Mesothelial cell of epicardium (in vitro differentiated cells): ENCODE results near the gene NELFB. TPM values are rescaled to one million over a fixed set of nuclear protein-coding genes. Genes with fewer than 3 reads are reported as not detected.

Source experiments
- DNase-seq, 2 experiments: peaks; one replicate each; pipeline ENCODE4 v3.0.0; 2021; ENCODE audit warnings: low spot score in 2 of 2; ENCODE audit not compliant: unreplicated experiment in 2 of 2
- H3K27ac Mint-ChIP-seq: 2 replicates; pipeline ENCODE4 v1.8.0; 2021; ENCODE audit warnings: mixed read lengths
- H3K27me3 Mint-ChIP-seq: 2 replicates; pipeline ENCODE4 v1.8.0; 2021; ENCODE audit warnings: low read depth, mixed read lengths
- H3K36me3 Mint-ChIP-seq: 2 replicates; pipeline ENCODE4 v1.8.0; 2021; ENCODE audit warnings: mixed read lengths
- H3K4me1 Mint-ChIP-seq: 2 replicates; pipeline ENCODE4 v1.8.0; 2021; ENCODE audit warnings: mixed read lengths
- H3K4me3 Mint-ChIP-seq: 2 replicates; pipeline ENCODE4 v1.8.0; 2021; ENCODE audit warnings: mild to moderate bottlenecking, moderate library complexity, mixed read lengths
- H3K9me3 Mint-ChIP-seq: 2 replicates; pipeline ENCODE4 v1.8.0; 2021; ENCODE audit warnings: mixed read lengths
- total RNA-seq: library from RNA; stranded (reverse); gene quantifications from 3 replicates; pipeline ENCODE4 v1.2.1, GENCODE V29; 2021
- TF ChIP-seq, protein P1 (sequence below): fragments of 200-600 bp; sonication (generic); IDR thresholded peaks from one replicate; pipeline ENCODE4 v1.5.0; 2021; ENCODE audit warnings: antibody characterized with exemption; ENCODE audit not compliant: unreplicated experiment

Gene NELFB
- total RNA-seq, 1 donor from 2014 or later = 53.3 TPM

GRCh38 chr9:137320555-137321384 is 65.6 kb downstream of the NELFB start:
- H3K4me1 Mint-ChIP-seq = peaks cover 3% of the 10 kb centered on the region
- no peaks in the 10 kb centered on the region for H3K36me3 Mint-ChIP-seq
- H3K27ac Mint-ChIP-seq = no peak overlapping the region
- H3K27me3 Mint-ChIP-seq = no peaks in the 10 kb centered on the region
- peak in 1 of 2 experiments; percentile 18 for DNase-seq
- no peaks in the 10 kb centered on the region for H3K9me3 Mint-ChIP-seq
- H3K4me3 Mint-ChIP-seq = no peak overlapping the region
- TF ChIP-seq, protein P1, sequence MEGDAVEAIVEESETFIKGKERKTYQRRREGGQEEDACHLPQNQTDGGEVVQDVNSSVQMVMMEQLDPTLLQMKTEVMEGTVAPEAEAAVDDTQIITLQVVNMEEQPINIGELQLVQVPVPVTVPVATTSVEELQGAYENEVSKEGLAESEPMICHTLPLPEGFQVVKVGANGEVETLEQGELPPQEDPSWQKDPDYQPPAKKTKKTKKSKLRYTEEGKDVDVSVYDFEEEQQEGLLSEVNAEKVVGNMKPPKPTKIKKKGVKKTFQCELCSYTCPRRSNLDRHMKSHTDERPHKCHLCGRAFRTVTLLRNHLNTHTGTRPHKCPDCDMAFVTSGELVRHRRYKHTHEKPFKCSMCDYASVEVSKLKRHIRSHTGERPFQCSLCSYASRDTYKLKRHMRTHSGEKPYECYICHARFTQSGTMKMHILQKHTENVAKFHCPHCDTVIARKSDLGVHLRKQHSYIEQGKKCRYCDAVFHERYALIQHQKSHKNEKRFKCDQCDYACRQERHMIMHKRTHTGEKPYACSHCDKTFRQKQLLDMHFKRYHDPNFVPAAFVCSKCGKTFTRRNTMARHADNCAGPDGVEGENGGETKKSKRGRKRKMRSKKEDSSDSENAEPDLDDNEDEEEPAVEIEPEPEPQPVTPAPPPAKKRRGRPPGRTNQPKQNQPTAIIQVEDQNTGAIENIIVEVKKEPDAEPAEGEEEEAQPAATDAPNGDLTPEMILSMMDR = no peak

GRCh38 chr9:137321726-137322361 is 66.7 kb downstream of the NELFB start:
- H3K9me3 Mint-ChIP-seq = no peaks in the 10 kb centered on the region
- no peaks in the 10 kb centered on the region for H3K36me3 Mint-ChIP-seq
- no peak for DNase-seq
- peaks cover under 1% of the 10 kb centered on the region for H3K4me1 Mint-ChIP-seq
- no peak overlapping the region for H3K27ac Mint-ChIP-seq
- H3K4me3 Mint-ChIP-seq = no peak overlapping the region
- H3K27me3 Mint-ChIP-seq = no peaks in the 10 kb centered on the region
- TF ChIP-seq, protein P1 = no peak

Other genes starting within 250 kb of the NELFB start
- gene ABCA2, start 227.1 kb upstream of the NELFB start, total RNA-seq = 57.7 to 59.3 TPM (median 58.7 TPM) in 3 replicates
- gene FUT7, start 223.2 kb upstream of the NELFB start, total RNA-seq = 0.09 to 0.13 TPM in 2 of 3 replicates, not detected in the other
- 75.8 to 84.0 TPM (median 77.9 TPM) in 3 replicates for gene NPDC1, start 209.2 kb upstream of the NELFB start, total RNA-seq
- 4.8 to 6.3 TPM (median 5.2 TPM) in 3 replicates for gene ENTPD2, start 201.3 kb upstream of the NELFB start, total RNA-seq
- gene SAPCD2, start 184.8 kb upstream of the NELFB start, total RNA-seq = 5.7 to 6.2 TPM (median 5.9 TPM) in 3 replicates
- 4.6 to 5.7 TPM (median 5.5 TPM) in 3 replicates for gene UAP1L1, start 177.8 kb upstream of the NELFB start, total RNA-seq
- gene MAN1B1, start 168.3 kb upstream of the NELFB start, total RNA-seq = 61.1 to 65.1 TPM (median 61.2 TPM) in 3 replicates
- 149 to 159 TPM (median 157 TPM) in 3 replicates for gene DPP7, start 140.6 kb upstream of the NELFB start, total RNA-seq
- 0.58 to 0.99 TPM (median 0.64 TPM) in 3 replicates for gene GRIN1, start 116.2 kb upstream of the NELFB start, total RNA-seq
- not detected in 3 replicates for gene LRRC26, start 85.3 kb upstream of the NELFB start, total RNA-seq
- gene TMEM210, start 83.3 kb upstream of the NELFB start, total RNA-seq = not detected in 3 replicates
- 86.1 to 89.3 TPM (median 87.1 TPM) in 3 replicates for gene ANAPC2, start 66.8 kb upstream of the NELFB start, total RNA-seq
- gene SSNA1, start 66.7 kb upstream of the NELFB start, total RNA-seq = 40.9 to 43.8 TPM (median 42.8 TPM) in 3 replicates
- gene TPRN, start 54.6 kb upstream of the NELFB start, total RNA-seq = 16.7 to 18.5 TPM (median 17.6 TPM) in 3 replicates
- gene TMEM203, start 49.7 kb upstream of the NELFB start, total RNA-seq = 32.7 to 35.5 TPM (median 33.0 TPM) in 3 replicates
- 22.4 to 24.3 TPM (median 23.5 TPM) in 3 replicates for gene NDOR1, start 49.6 kb upstream of the NELFB start, total RNA-seq
- gene RNF208, start 33.1 kb upstream of the NELFB start, total RNA-seq = 13.6 to 16.0 TPM (median 13.9 TPM) in 3 replicates
- gene CYSRT1, start 30.2 kb upstream of the NELFB start, total RNA-seq = 1.5 to 1.9 TPM (median 1.7 TPM) in 3 replicates
- 0.16 to 0.41 TPM (median 0.29 TPM) in 3 replicates for gene RNF224, start 27.8 kb upstream of the NELFB start, total RNA-seq
- 0.23 to 0.27 TPM in 2 of 3 replicates, not detected in the other for gene SLC34A3, start 24.4 kb upstream of the NELFB start, total RNA-seq
- gene TUBB4B, start 14.0 kb upstream of the NELFB start, total RNA-seq = 146 to 152 TPM (median 148 TPM) in 3 replicates
- 0.18 to 0.29 TPM in 2 of 3 replicates, not detected in the other for gene STPG3, start 4.0 kb upstream of the NELFB start, total RNA-seq
- 5.7 to 6.5 TPM (median 6.5 TPM) in 3 replicates for gene TOR4A, start 22.4 kb downstream of the NELFB start, total RNA-seq
- gene NRARP, start 46.9 kb downstream of the NELFB start, total RNA-seq = 7.4 to 9.6 TPM (median 9.2 TPM) in 3 replicates
- gene EXD3, start 167.8 kb downstream of the NELFB start, total RNA-seq = 37.2 to 38.2 TPM (median 37.3 TPM) in 3 replicates
- gene NOXA1, start 168.1 kb downstream of the NELFB start, total RNA-seq = 19.9 to 22.1 TPM (median 21.4 TPM) in 3 replicates
- 1.4 to 1.7 TPM (median 1.6 TPM) in 3 replicates for gene ENTPD8, start 186.0 kb downstream of the NELFB start, total RNA-seq
- gene NSMF, start 204.0 kb downstream of the NELFB start, total RNA-seq = 85.3 to 85.6 TPM (median 85.3 TPM) in 3 replicates